Left lung (tissue), 10 donors: ENCODE measurements around the gene GAS1. TPM values are rescaled to one million over a fixed set of nuclear protein-coding genes. Genes with fewer than 3 reads are reported as not detected.

ENCODE experiments used
- ATAC-seq: fragments of 200-7000 bp; cut with Tn5 transposase; one replicate; pipeline ENCODE4 v1.9.1; 2020; ENCODE audit warnings: moderate library complexity
- DNase-seq, 4 donors: peaks; one replicate each; pipeline ENCODE4 v3.0.0-alpha.2; 2013 to 2020
- H3K27ac ChIP-seq, 2 donors: fragments of 200-600 bp; sonication (generic) in 1 of 2; one replicate each; pipeline versions ENCODE4 v1.5.0 to v1.8.0; 2020 to 2021
- H3K27me3 ChIP-seq, 2 donors: fragments of 200-600 bp; sonication (generic) in 1 of 2; one replicate each; pipeline versions ENCODE4 v1.5.0 to v1.8.0; 2020 to 2021
- H3K36me3 ChIP-seq, 2 donors: fragments of 200-600 bp; sonication (generic) in 1 of 2; one replicate each; pipeline versions ENCODE4 v1.5.0 to v1.8.0; 2020 to 2021
- H3K4me1 ChIP-seq, 2 donors: fragments of 200-600 bp; one replicate each; pipeline ENCODE4 v1.8.0; 2021
- H3K4me3 ChIP-seq, 2 donors: fragments of 200-600 bp; sonication (generic) in 1 of 2; one replicate each; pipeline versions ENCODE4 v1.5.0 to v1.8.0; 2020 to 2021; ENCODE audit warnings: mild to moderate bottlenecking in 1 of 2
- H3K9me3 ChIP-seq, 2 donors: fragments of 200-600 bp; sonication (generic) in 1 of 2; one replicate each; pipeline versions ENCODE4 v1.5.0 to v1.8.0; 2020 to 2021
- intact Hi-C, 2 donors: fragments of 100-400 bp; cut with DNase I; formaldehyde crosslinking; loops; one replicate each; pipeline versions ENCODE4 v1.11.2 to v1.14.2; 2022
- polyA plus RNA-seq, 6 donors: library from polyadenylated mRNA; unstranded; fragments of 120-200 nt; gene quantifications; one replicate each; pipeline ENCODE4 v1.2.1, GENCODE V29; 2013; ENCODE audit not compliant: insufficient read length in 6 of 6
- total RNA-seq, 2 donors: library from RNA; stranded (reverse); fragmentation: NEBNext Ultra II Directional; extraction: Animal tissue kit (Norgen Biotek cat#: 25700); gene quantifications; one replicate each; pipeline ENCODE4 v1.2.1, GENCODE V29; 2021
- TF ChIP-seq, protein P1 (sequence below), 2 donors: fragments of 200-600 bp; sonication (generic) in 1 of 2; IDR thresholded peaks; one replicate each; pipeline versions ENCODE4 v1.5.0 to v1.8.0; 2021; ENCODE audit warnings: antibody characterized with exemption in 2 of 2
- donor health status: DM: no; HTN: yes; CAD: no.
- donor health status: DM: no; HTN: no; CAD: no.

GAS1 gene
- total and polyA plus RNA-seq, 8 donors: 9.8 to 33.5 (median 20.3) TPM

DNA sequence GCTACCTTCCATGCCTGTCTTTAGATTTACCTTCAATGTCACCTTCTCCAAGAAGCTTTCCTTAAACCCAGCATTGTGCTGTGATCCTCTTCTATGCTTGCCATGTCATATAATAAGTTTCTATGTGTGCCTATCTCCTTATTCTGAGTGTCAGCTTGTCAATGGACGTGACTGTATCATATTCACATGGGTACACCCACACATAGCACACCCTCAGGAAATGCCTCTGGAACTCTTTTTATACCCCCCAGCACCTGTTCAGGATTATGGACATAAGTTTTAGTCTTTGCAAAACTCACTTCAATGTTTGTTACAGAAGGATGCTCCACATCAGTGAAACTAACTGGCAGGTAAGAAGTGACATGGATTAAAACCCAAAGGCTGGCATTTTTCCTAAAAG, 7.4 kb downstream of the GAS1 start:
- Histone ChIP-seq H3K27me3 (peaks cover 41 to 93% of the 10 kb centered on the region in 2 donors), H3K36me3 (no peaks in the 10 kb centered on the region), H3K4me3 (no peak overlapping the region), H3K9me3 (no peaks in the 10 kb centered on the region), H3K4me1 (peaks cover 4 to 12% of the 10 kb centered on the region in 2 donors), H3K27ac (no peak overlapping the region)
- ATAC-seq (no peak), DNase-seq (no peak)
- TF ChIP-seq, protein P1, sequence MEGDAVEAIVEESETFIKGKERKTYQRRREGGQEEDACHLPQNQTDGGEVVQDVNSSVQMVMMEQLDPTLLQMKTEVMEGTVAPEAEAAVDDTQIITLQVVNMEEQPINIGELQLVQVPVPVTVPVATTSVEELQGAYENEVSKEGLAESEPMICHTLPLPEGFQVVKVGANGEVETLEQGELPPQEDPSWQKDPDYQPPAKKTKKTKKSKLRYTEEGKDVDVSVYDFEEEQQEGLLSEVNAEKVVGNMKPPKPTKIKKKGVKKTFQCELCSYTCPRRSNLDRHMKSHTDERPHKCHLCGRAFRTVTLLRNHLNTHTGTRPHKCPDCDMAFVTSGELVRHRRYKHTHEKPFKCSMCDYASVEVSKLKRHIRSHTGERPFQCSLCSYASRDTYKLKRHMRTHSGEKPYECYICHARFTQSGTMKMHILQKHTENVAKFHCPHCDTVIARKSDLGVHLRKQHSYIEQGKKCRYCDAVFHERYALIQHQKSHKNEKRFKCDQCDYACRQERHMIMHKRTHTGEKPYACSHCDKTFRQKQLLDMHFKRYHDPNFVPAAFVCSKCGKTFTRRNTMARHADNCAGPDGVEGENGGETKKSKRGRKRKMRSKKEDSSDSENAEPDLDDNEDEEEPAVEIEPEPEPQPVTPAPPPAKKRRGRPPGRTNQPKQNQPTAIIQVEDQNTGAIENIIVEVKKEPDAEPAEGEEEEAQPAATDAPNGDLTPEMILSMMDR (IDR thresholded peaks at IDR 0.05): no peak
- intact Hi-C loops: no loop called here

DNA sequence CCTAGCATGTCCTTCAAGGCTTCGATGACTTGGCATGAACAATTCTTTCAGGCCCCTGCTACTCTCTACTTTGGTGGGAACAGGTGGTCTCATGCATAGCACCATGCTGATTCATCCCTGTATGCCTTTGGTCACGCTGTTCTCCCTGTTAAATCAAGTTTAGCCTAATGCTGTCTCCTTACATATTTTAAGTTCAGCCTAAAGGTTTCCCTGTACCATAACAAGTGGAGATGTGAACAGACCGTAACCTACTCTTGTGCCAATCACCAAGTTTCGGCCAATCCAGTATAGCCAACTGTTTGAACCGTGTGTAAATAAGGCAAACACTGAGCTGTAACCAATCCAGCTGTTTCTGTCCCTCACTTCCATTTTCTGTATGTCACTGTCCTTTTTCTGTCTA, 8.0 kb downstream of the GAS1 start:
- ATAC-seq (no peak), DNase-seq (no peak)
- intact Hi-C loops: no loop called here
- Histone ChIP-seq H3K27me3 (peaks cover 36 to 92% of the 10 kb centered on the region in 2 donors), H3K27ac (no peak overlapping the region), H3K4me3 (no peak overlapping the region), H3K36me3 (no peaks in the 10 kb centered on the region), H3K9me3 (no peaks in the 10 kb centered on the region), H3K4me1 (peaks cover 4 to 12% of the 10 kb centered on the region in 2 donors)
- TF ChIP-seq, protein P1 (IDR thresholded peaks at IDR 0.05): no peak

DNA sequence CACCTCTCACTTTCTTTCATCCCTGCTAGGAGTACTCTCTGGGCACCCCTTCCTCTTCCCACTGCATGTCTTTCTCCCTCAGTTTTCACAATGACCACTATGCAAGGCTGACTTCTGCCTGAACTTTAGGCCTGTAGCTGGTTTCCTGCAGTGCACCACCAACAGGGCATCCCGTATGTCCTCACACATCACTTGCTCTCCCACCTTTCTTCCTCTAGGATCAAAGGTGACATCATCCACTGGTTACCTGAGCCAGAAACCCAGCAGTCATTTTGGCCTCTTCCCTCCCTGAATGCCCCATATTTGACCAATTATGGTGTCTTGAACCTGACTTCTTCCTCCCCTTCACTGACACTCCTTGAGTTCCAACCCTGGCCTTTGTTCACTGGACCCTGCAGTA, 8.5 kb downstream of the GAS1 start:
- DNase-seq (no peak), ATAC-seq (no peak)
- Histone ChIP-seq H3K9me3 (peaks cover 0 to 3% of the 10 kb centered on the region in 2 donors), H3K27me3 (peaks cover 31 to 87% of the 10 kb centered on the region in 2 donors), H3K4me1 (peaks cover 2 to 8% of the 10 kb centered on the region in 2 donors), H3K27ac (no peak overlapping the region), H3K36me3 (no peaks in the 10 kb centered on the region), H3K4me3 (no peak overlapping the region)
- intact Hi-C loops: no loop called here
- TF ChIP-seq, protein P1 (IDR thresholded peaks at IDR 0.05): no peak

DNA sequence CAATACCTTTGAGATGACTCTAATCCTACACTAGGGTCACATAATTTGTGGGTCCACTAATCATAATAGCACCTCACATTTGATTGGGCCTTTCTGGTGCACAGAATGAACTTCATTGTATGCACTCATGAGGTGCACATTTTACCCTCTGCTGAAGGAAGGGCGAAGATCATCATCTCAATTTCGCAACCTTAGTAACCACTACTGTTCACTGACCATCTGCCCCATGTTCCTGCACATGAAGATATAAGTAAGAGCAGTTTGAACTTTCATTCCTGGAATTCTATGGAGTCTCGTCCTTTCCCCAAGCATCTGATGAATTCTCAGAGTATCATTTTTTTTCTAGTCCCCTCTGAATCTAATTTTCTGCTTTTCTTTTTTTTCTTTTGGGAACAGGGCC, 21.2 kb downstream of the GAS1 start:
- Histone ChIP-seq H3K4me1 (no peaks in the 10 kb centered on the region), H3K4me3 (no peak overlapping the region), H3K27me3 (peaks cover 0 to 67% of the 10 kb centered on the region in 2 donors), H3K27ac (no peak overlapping the region), H3K36me3 (no peaks in the 10 kb centered on the region), H3K9me3 (no peaks in the 10 kb centered on the region)
- intact Hi-C loops: no loop called here
- TF ChIP-seq, protein P1 (IDR thresholded peaks at IDR 0.05): no peak
- DNase-seq (no peak), ATAC-seq (no peak)

DNA sequence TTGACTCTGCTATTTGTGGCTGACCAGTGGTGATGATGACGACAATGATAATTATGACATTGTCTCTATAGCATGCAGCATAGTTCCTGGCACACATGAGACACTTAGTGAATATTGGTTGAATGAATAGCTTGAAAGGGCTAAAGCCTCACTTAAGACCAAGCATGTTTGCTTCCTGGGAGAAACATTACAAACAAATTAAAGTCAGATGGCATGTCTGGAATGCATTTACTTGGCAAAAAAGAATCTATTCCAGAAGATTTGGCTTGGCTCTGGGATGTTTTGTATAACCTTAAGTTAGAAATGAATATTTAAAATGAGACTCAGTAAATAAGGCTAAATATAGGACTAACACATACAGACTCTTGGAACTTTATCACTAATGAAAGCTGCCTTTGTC, 21.6 kb downstream of the GAS1 start:
- Histone ChIP-seq H3K4me3 (no peak overlapping the region), H3K36me3 (no peaks in the 10 kb centered on the region), H3K9me3 (no peaks in the 10 kb centered on the region), H3K4me1 (no peaks in the 10 kb centered on the region), H3K27me3 (peaks cover 0 to 67% of the 10 kb centered on the region in 2 donors), H3K27ac (no peak overlapping the region)
- TF ChIP-seq, protein P1 (IDR thresholded peaks at IDR 0.05): no peak
- intact Hi-C loops: no loop called here
- no peak for ATAC-seq
- no peak for DNase-seq
